H1 (cell line): Measurements from ENCODE around the gene PPM1F. TPM values are rescaled to one million over a fixed set of nuclear protein-coding genes. Genes with fewer than 3 reads are reported as not detected.

Experiments used
- CEBPB ChIP-seq: IDR thresholded peaks from 2 replicates; pipeline ENCODE4 v1.6.1; 2012; ENCODE audit warnings: low read depth, low read length
- CHD7 ChIP-seq: fragments of 300-600 bp; sonication (generic); IDR thresholded peaks from 2 replicates; pipeline ENCODE4 v1.7.1; 2012; ENCODE audit warnings: low read length, moderate library complexity, mild to moderate bottlenecking, inconsistent platforms; ENCODE audit not compliant: insufficient replicate concordance
- EP300 ChIP-seq, 2 experiments: IDR thresholded peaks; 1 replicate in 1 of 2; 2 replicates in 1 of 2; pipeline ENCODE4 v1.6.1; 2011 to 2012; ENCODE audit warnings: low read depth in 2 of 2, low read length in 2 of 2, mild to moderate bottlenecking in 2 of 2, borderline replicate concordance in 1 of 2, inconsistent platforms in 1 of 2, moderate library complexity in 1 of 2
- KDM1A ChIP-seq: fragments of 200-600, 300-600 bp; sonication (generic); IDR thresholded peaks from 2 replicates; pipeline ENCODE4 v1.7.1; 2016; ENCODE audit warnings: mild to moderate bottlenecking, low read length, borderline replicate concordance
- NRF1 ChIP-seq: IDR thresholded peaks from 2 replicates; pipeline ENCODE4 v1.6.1; 2011; ENCODE audit warnings: mild to moderate bottlenecking, low read depth, low read length, improper control_type of control experiment
- RAD21 ChIP-seq, 2 experiments: IDR thresholded peaks in 1 of 2; conservative IDR thresholded peaks in 1 of 2; 2 replicates each; pipeline ENCODE4 v1.6.1; 2011; ENCODE audit warnings: low read depth in 2 of 2, low read length in 2 of 2, improper control_type of control experiment in 1 of 2, inconsistent platforms in 1 of 2, mild to moderate bottlenecking in 1 of 2, moderate library complexity in 1 of 2
- SIX5 ChIP-seq: IDR thresholded peaks from 2 replicates; pipeline ENCODE4 v1.6.1; 2011; ENCODE audit warnings: mild to moderate bottlenecking, low read depth, low read length
- SRF ChIP-seq: IDR thresholded peaks from 2 replicates; pipeline ENCODE4 v1.6.1; 2011; ENCODE audit warnings: mild to moderate bottlenecking, low read depth, low read length, moderate library complexity
- TAF7 ChIP-seq: optimal IDR thresholded peaks from 2 replicates; pipeline ENCODE3; 2011; ENCODE audit warnings: low read depth, mild to moderate bottlenecking, inconsistent platforms, low read length, moderate library complexity, borderline replicate concordance
- polyA plus RNA-seq, 7 experiments: library from polyadenylated mRNA; depleted of rRNA in 3 of 7; stranded (reverse) in 5 of 7; unstranded in 2 of 7; fragments of >200 nt in 5 of 7; fragments of 200-250 nt in 2 of 7; gene quantifications; 1 replicate in 5 of 7; 2 replicates in 1 of 7; 4 replicates in 1 of 7; pipeline versions ENCODE4 v1.2.1 to v1.2.3, GENCODE V29; 2011 to 2013; ENCODE audit warnings: missing spikeins in 2 of 7, mixed read lengths in 2 of 7
- total RNA-seq: library from RNA; stranded (reverse); fragmentation: NEBNext Ultra II Directional; extraction: Animal tissue kit (Norgen Biotek cat#: 25700); gene quantifications from 2 replicates; pipeline ENCODE4 v1.2.1, GENCODE V29; 2021

Gene PPM1F
- total and polyA plus RNA-seq, 2 of the 8 experiments (the other 6 are each of a cell fraction or from before 2014, with no cell fraction given) = 12.4 to 22.8 TPM

- no peak for TF ChIP-seq SIX5
- TF ChIP-seq CHD7 = no peak
- TF ChIP-seq KDM1A = no peak
- no peak for TF ChIP-seq CEBPB
- TF ChIP-seq SRF = no peak
- TF ChIP-seq NRF1 = no peak
- TF ChIP-seq TAF7 = no peak
- no peak for TF ChIP-seq EP300 (IDR thresholded peaks at IDR 0.05; ENCODE audit: borderline replicate concordance in 1 of 2, low read depth in 2 of 2, low read length in 2 of 2)
- TF ChIP-seq RAD21 (IDR thresholded peaks at IDR 0.05 in 1 of 2, conservative IDR thresholded peaks at IDR 0.05 in 1 of 2; ENCODE audit: low read depth in 2 of 2, low read length in 2 of 2) = no peak
Measured at GRCh38 chr22:21948390-21948789, 4.3 kb downstream of the PPM1F start (continued).
